Subcutaneous adipose tissue (tissue), 4 donors: Measurements from ENCODE around the gene CALU. TPM values are rescaled to one million over a fixed set of nuclear protein-coding genes. Genes with fewer than 3 reads are reported as not detected.

Experiments used
- total RNA-seq, 4 donors: library from RNA; depleted of rRNA; stranded (reverse); fragments of >200 nt; gene quantifications; one replicate each; pipeline ENCODE4 v1.1.0, GENCODE V29; 2016
- TF ChIP-seq, protein P1 (sequence below): fragments of 450-650 bp; IDR thresholded peaks from one replicate; pipeline ENCODE4 v1.5.1; 2016; ENCODE audit warnings: low read depth, mild to moderate bottlenecking, control low read depth, antibody characterized with exemption, moderate library complexity

The CALU gene
- total RNA-seq, 4 donors from 2014 or later: 73.7 to 200 (median 143) TPM

DNA sequence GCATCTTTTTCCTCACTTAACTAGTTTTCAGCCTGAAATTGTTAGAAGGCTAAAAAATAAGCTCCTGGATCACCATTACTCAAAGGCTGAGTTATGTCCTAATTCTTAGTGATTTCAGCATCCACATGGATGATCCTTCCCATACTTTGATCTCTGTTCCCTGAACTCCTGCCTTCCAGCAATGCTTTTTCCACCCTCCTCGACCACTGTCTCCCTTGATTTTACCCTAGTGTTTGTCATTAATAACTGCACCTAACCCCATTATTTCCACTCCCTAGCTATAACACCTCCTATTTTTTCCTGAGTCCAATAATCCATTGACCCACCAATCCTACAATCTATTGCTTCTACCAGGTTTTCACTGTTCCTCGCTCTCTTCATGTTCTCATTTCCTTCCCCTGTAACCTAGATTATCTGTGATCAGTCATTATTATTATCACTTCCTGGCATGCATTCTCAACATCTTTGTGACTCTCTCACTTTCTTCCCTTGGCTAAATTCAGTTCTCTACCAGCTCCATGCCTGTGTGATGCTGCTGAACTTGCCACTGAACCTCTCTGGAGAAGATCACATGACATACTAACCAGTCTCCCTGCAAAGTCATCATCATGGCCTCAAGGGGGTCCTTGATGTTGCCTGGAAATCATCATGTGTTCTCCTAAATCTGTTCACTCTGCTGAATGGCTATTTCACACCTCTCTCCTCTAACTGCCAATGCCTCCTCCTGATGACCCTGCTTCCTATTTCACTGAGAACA, 6.5 kb upstream of the CALU start:
- TF ChIP-seq, protein P1, sequence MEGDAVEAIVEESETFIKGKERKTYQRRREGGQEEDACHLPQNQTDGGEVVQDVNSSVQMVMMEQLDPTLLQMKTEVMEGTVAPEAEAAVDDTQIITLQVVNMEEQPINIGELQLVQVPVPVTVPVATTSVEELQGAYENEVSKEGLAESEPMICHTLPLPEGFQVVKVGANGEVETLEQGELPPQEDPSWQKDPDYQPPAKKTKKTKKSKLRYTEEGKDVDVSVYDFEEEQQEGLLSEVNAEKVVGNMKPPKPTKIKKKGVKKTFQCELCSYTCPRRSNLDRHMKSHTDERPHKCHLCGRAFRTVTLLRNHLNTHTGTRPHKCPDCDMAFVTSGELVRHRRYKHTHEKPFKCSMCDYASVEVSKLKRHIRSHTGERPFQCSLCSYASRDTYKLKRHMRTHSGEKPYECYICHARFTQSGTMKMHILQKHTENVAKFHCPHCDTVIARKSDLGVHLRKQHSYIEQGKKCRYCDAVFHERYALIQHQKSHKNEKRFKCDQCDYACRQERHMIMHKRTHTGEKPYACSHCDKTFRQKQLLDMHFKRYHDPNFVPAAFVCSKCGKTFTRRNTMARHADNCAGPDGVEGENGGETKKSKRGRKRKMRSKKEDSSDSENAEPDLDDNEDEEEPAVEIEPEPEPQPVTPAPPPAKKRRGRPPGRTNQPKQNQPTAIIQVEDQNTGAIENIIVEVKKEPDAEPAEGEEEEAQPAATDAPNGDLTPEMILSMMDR: no peak

DNA sequence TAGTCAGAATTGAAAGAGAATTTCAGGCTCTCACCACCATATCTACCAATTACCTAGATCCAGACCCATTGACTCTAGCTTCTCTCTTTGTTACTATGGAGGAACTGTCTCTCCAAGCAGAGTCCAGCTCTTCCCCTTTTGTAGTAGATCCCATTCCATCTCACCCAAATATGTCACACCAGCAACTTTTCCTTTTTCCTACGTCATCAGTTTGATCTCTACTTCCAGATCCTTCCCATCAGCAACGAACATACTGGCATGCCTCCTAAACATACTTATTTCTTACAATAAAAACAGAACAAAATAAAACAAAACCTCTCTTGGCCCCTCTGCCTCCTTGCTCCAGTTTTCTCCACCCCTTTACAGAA, 5.9 kb upstream of the CALU start:
- TF ChIP-seq, protein P1: no peak

DNA sequence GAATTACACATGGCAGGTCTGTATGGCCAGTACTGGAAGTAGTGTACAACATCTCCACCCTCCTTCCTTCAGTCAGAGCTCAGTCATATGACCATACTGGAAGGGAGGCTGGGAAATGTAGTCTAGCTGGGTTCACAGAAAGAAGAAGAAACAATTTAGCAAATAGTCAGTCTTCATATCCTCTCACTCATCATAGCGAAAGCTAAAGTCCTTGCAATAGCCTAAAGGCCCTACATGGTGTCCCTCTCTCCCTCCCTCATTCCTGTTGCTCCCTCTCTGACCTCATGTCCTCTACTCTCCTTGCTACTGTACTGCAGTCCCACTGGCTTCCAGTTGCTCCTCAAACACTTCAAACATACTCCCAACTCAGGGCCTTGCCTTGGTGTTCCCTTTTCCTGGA, 4.3 kb upstream of the CALU start:
- TF ChIP-seq, protein P1: no peak

DNA sequence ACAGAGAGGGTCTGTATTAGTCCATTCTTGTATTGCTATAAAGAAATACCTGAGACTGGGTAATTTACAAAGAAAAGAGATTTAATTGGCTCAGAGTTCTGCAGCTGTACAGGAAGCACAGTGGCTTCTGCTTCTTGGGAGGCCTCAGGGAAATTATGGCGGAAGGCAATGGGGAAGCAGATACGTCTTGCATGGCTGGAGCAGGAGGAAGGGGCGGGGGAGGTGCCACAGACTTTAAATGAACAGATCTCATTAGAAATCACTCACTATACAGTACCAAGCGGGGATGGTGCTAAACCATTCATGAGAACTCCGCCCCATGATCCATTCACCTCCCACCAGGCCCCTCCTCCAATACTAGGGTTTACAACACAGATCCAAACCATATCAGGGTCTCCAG, 3.7 kb upstream of the CALU start:
- TF ChIP-seq, protein P1: no peak

DNA sequence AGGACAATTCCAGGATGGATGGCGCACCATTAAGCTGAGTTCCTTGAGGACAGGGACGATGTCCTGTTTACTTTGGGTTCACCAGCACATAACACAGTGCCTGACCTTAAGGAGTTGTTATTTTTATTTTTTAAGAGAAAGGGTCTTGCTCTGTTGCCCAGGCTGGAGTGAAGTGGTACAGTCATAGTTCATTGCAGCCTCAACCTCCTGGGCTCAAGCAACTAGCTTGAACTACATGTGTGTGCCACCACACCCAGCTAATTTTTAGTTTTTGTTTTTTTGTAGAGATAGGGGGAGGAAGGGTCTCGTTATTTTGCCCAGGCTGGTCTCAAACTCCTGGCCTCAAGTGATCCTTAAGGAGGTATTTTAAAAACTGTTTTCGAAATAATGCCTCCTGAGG, 1.7 kb upstream of the CALU start:
- TF ChIP-seq, protein P1: no peak

DNA sequence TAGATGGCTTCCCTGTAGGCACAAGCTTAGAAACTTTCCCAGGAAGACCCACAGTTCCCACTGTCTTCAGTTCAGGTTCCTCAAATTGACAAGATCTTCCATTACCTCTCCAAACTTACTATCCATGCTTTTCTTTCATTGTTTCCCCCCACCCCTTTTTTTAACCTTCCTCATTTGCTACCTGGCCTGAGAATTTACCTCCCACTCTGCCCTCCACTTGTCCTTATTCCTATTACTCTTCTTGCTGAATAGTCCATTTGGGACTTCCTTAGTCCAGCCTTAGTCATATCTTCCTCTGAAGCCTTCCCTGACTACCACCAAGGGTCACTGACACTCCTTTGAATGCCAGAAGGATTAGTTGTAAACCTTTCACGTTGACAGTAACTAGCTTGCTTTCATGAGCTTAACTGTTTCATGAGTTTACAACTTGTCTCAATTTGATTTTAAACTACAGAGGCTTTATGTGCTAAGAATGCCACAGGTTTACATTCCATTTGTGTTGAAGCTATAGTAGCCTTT, 1.2 kb upstream of the CALU start:
- TF ChIP-seq, protein P1: no peak

DNA sequence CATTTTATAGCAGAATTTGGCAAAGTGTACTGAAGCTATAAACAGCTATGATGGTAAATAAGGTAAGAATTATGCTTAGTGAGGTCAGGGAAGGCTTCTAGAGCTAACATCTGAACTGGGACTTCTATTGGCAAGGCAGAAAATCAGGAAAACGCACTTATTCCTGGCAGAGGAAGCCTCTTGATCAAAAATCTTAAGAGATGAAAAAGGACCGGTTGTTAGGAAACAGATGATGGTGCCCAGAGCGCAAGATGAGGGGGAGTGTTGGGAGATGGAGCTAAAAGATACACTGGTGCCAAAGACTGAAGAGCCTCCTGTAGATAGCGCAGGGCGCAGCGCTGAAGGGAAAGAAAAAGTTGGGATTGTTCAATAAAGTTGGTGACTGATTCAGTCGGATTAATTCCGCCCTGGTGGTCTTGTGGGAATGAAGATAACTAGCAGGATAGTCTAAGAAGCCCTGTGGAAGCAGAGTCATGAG, 550 bp upstream of the CALU start:
- TF ChIP-seq, protein P1: no peak
